MM.1S (cell line): Measurements from ENCODE around the gene ZNF664.

Experiments used
- CTCF ChIP-seq: fragments of 300-600 bp; sonication (generic); IDR thresholded peaks from 2 replicates; pipeline ENCODE4 v1.5.1; 2016; ENCODE audit warnings: antibody characterized with exemption, low read length, mixed read lengths
- EZH2 ChIP-seq: fragments of 300-600 bp; sonication (generic); optimal IDR thresholded peaks from 2 replicates; pipeline ENCODE3; 2017; ENCODE audit warnings: low read depth, mild to moderate bottlenecking, antibody characterized with exemption, low read length, mixed read lengths
- EZH2phosphoT487 ChIP-seq: fragments of 300-600 bp; sonication (generic); IDR thresholded peaks from 2 replicates; pipeline ENCODE4 v1.6.1; 2018; ENCODE audit warnings: antibody characterized with exemption, low read length

GRCh38 chr12:124013073-124013472 lies 40.1 kb downstream of the ZNF664 start:
- TF ChIP-seq CTCF (no peak), EZH2phosphoT487 (no peak), EZH2 (no peak)
